ENCODE measurements around the gene SERINC3.
"Not testable (repeated sequence)": the region's sequence is repeated elsewhere in the genome, so short reads cannot be mapped to it uniquely, and the experiment has no call there.

The SERINC3 gene

GRCh38 chr20:44478206-44478605 lies 43.7 kb downstream of the SERINC3 start:
- CTCF ChIA-PET: no interaction called here
- POLR2A ChIA-PET: no interaction called here

GRCh38 chr20:44477151-44477550 lies 44.7 kb downstream of the SERINC3 start:
- ChIA-PET CTCF (interaction anchor here (0.7 kb wide), 1 partner anchor 132 kb away, joined by 3 read pairs; no protein-coding TSS in a partner anchor), POLR2A (no interaction called here)
- no peak for TF ChIP-seq CTCF (IDR thresholded peaks at IDR 0.05; ENCODE audit: control extremely low read depth, extremely low read depth, low read depth, missing control alignments)
- DNase-seq (ENCODE audit: extremely low spot score): no peak

More at GRCh38 chr20:44478206-44478605, 43.7 kb downstream of the SERINC3 start:
- no peak for TF ChIP-seq CTCF (IDR thresholded peaks at IDR 0.05; ENCODE audit: control extremely low read depth, extremely low read depth, low read depth, missing control alignments)
- DNase-seq (ENCODE audit: extremely low spot score): no peak

- POLR2A ChIA-PET: interaction anchor here (0.6 to 1.0 kb wide), 2 partner anchors 81 to 582 kb away, joined by 3 read pairs; no protein-coding TSS in a partner anchor
- CTCF ChIA-PET: interaction anchor here (0.7 to 1.7 kb wide), 8 partner anchors 40 to 207 kb away, joined by 3 to 5 read pairs (median 4); no protein-coding TSS in a partner anchor
Measured at GRCh38 chr20:44475694-44476560, 45.9 kb downstream of the SERINC3 start, which contains the start of gene TTPAL. Gene TTPAL (plus strand): TSS chr20:44475874. CDS start chr20:44480000, 4,126 bp downstream.

GRCh38 chr20:44475372-44475693 lies 46.5 kb downstream of the SERINC3 start:
- no peak for DNase-seq (ENCODE audit: extremely low spot score)
- CTCF ChIA-PET: interaction anchor here (0.7 to 1.7 kb wide), 7 partner anchors 40 to 208 kb away, joined by 3 to 5 read pairs (median 4); no protein-coding TSS in a partner anchor
- POLR2A ChIA-PET: interaction anchor here (0.6 kb wide), 1 partner anchor 582 kb away, joined by 3 read pairs; no protein-coding TSS in a partner anchor
- TF ChIP-seq CTCF (IDR thresholded peaks at IDR 0.05; ENCODE audit: control extremely low read depth, extremely low read depth, low read depth, missing control alignments): no peak

More at GRCh38 chr20:44475694-44476560, 45.9 kb downstream of the SERINC3 start, which contains the start of gene TTPAL:
- peak; percentile 38 for TF ChIP-seq CTCF (IDR thresholded peaks at IDR 0.05; ENCODE audit: control extremely low read depth, extremely low read depth, low read depth, missing control alignments)
- peak; percentile 96 for DNase-seq (ENCODE audit: extremely low spot score)

- CTCF ChIA-PET: interaction anchor here (1.0 to 2.5 kb wide), 5 partner anchors 18 to 211 kb away, joined by 3 to 14 read pairs (median 4); no protein-coding TSS in a partner anchor
- POLR2A ChIA-PET; DNase-seq (ENCODE audit: extremely low spot score): not testable (repeated sequence)
Measured at GRCh38 chr20:44472283-44472682, 49.6 kb downstream of the SERINC3 start.

GRCh38 chr20:44471481-44471882 lies 50.4 kb downstream of the SERINC3 start:
- DNase-seq (ENCODE audit: extremely low spot score): no peak
- no peak for TF ChIP-seq CTCF (IDR thresholded peaks at IDR 0.05; ENCODE audit: control extremely low read depth, extremely low read depth, low read depth, missing control alignments)
- CTCF ChIA-PET: interaction anchor here (0.8 to 2.7 kb wide), 9 partner anchors 10 to 257 kb away, joined by 3 to 14 read pairs (median 4); no protein-coding TSS in a partner anchor
- POLR2A ChIA-PET: no interaction called here

GRCh38 chr20:44470327-44470726 lies 51.5 kb downstream of the SERINC3 start:
- CTCF ChIA-PET: interaction anchor here (0.8 to 2.7 kb wide), 7 partner anchors 9 to 256 kb away, joined by 3 to 7 read pairs (median 3); no protein-coding TSS in a partner anchor
- TF ChIP-seq CTCF (IDR thresholded peaks at IDR 0.05; ENCODE audit: control extremely low read depth, extremely low read depth, low read depth, missing control alignments): no peak
- no peak for DNase-seq (ENCODE audit: extremely low spot score)
- POLR2A ChIA-PET: no interaction called here
